HG02798 (cell line): ENCODE measurements around the gene KAT6B.
"Not testable (repeated sequence)": the region's sequence is repeated elsewhere in the genome, so short reads cannot be mapped to it uniquely, and the experiment has no call there.

Experiments
- ATAC-seq: cut with Tn5 transposase; IDR thresholded peaks from one replicate; pipeline ENCODE4 v1.9.1; 2021; ENCODE audit warnings: mild to moderate bottlenecking; ENCODE audit not compliant: unreplicated experiment, poor library complexity

Gene KAT6B

DNA sequence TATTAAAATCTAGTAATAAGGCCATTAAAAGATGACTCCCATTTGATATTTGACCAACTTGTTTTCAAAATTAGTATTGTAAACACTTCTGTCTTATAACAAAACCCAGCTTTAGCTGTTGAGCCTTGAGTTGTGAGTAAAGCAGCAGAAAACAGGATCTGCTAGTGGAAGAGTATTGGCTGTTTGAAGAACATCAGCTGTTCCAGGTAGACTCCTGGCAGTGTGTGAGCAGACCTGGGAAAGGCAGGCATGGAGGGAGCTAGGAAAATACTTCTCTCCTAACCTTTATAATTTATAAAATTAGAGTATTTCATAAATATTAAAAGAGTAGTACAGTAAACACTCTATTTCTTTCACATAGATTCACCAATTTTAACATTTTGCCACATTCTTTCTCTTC is 29.0 kb downstream of the KAT6B start:
- no peak for ATAC-seq

GRCh38 chr10:74856940-74857339 is 30.5 kb downstream of the KAT6B start:
- ATAC-seq, result no peak

GRCh38 chr10:74857586-74857985 is 31.2 kb downstream of the KAT6B start:
- no peak for ATAC-seq

GRCh38 chr10:74859546-74859945 is 33.1 kb downstream of the KAT6B start:
- ATAC-seq, result no peak

DNA sequence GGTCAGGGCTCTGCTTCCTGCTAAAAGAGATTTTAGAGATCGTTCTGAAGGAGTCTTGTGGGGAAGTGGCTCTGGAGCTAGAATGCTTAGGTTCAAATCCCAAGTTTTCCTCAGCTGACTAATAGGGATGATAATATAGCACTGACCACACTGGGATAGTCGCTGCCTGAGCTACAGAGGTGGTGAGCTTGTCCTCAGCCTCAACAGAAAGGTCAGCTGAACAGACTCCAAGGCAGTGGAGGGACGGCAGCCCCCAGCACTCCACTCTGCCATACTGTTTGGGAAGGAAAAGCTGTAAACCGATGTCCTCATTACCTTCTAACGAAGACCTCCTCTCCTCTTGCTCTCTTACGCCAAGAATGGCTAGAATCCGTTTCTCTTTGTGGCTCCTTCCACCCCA is 36.2 kb downstream of the KAT6B start:
- ATAC-seq, result no peak

- ATAC-seq, result no peak
Observed at GRCh38 chr10:74863551-74863950, 37.2 kb downstream of the KAT6B start.

- no peak for ATAC-seq
Observed at GRCh38 chr10:74867351-74867750, 41.0 kb downstream of the KAT6B start.

- no peak for ATAC-seq
Observed at GRCh38 chr10:74868392-74868977, 42.1 kb downstream of the KAT6B start.

DNA sequence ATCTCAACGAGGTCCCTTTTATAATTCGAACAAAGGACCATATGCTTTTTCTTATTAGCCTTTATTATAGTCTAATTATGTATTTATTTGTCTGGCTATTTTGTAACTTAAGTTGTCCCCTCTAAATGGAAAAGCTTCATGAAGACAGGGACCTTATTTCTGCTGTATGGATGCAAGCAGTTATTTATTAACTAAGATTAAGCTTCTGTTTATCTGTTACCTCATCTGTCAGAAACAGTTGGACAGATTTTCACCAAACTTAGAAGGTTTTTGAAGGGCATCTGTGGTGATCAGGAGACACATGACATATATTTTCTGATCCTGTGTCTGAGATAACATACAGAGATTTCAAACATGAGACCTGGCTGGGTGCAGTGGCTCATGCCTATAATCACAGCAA is 43.2 kb downstream of the KAT6B start:
- ATAC-seq, result no peak

DNA sequence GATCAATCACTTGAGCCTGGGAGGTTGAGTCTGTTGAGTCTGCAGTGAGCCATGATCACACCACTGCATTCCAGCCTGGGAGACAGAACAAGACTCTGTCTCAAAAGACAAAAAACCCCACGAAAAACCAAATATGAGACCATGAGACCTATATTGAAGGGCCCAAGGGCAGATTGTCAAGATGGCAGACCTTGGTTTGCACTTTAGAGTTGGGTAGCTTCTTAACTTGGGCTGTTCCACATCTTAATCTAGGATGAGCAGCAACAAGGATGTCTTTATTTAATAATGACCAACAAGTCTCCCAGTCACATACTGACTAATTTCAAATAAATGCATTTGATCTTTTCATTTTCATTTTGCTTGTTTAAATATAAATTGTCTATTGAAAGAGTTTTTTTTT is 43.8 kb downstream of the KAT6B start:
- ATAC-seq, result no peak

GRCh38 chr10:74871595-74872382 is 45.4 kb downstream of the KAT6B start:
- ATAC-seq, result peak; percentile 88

DNA sequence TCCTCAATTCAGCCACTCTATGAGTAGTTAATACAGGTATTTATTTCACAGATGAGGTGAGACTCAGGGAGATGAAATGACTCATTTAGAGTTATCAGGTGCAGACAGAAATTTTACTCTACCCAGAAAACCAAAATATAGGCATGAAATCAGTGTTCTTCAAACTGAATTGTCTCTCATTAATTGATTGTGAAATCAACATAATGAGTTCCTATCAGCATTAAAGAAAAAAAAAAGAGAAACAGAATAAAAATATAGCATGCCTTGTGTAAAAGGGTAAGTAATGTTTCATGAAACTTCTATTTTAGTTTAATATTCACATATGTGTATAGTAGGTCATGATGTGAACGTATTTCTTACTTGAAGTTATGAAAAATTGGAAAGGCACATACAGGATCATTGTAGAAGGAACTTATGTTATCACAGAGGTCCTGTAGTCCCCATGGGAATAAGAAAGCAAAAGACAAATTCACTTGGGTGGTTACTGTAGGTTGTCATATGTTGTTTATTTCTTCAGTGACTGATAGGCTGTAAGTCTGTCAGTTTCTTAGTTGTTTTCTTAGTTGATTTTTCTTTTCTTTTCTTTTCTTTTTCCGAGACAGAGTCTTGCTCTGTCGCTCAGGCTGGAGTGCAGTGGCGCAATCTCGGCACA is 47.5 kb downstream of the KAT6B start:
- no peak for ATAC-seq

GRCh38 chr10:74874649-74875048 is 48.2 kb downstream of the KAT6B start:
- ATAC-seq, result no peak

- no peak for ATAC-seq
Observed at GRCh38 chr10:74875068-74875467, 48.7 kb downstream of the KAT6B start.

DNA sequence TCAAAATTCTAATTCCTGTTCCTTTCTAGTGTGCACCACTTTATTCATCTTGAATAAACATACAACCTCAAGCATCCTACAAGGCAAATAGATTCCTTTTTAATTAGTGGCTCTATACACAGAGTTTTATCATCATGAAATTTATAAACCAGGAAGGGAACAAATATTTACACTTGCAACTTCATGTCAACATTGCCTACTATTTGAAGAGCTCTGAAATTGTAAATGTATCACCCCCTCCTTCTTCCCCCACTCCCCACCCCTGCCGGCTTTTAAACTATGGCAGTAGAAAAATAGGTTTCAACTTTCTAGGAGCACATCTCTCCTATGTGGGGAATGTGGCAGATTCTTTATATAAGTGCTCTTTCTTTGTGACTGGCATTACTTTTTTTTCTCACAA is 49.6 kb downstream of the KAT6B start:
- ATAC-seq, result no peak

DNA sequence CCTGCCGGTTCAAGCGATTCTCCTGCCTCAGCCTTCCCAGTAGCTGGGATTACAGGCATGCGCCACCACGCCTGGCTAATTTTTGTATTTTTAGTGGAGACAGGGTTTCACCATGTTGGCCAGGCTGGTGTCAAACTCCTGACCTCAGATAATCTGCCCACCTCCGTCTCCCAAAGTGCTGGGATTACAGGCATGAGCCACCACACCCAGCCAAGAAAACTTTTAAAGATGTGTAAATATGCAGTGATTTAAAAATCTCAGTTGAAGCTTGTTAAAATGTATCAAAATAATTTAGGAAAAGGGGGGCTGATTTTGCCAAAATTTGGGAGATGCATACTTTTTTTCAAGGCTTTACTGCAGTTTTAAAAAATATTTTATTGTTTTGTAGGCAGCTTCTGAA is 50.7 kb downstream of the KAT6B start:
- ATAC-seq, result not testable (repeated sequence)

GRCh38 chr10:74877898-74878297 is 51.5 kb downstream of the KAT6B start:
- no peak for ATAC-seq

DNA sequence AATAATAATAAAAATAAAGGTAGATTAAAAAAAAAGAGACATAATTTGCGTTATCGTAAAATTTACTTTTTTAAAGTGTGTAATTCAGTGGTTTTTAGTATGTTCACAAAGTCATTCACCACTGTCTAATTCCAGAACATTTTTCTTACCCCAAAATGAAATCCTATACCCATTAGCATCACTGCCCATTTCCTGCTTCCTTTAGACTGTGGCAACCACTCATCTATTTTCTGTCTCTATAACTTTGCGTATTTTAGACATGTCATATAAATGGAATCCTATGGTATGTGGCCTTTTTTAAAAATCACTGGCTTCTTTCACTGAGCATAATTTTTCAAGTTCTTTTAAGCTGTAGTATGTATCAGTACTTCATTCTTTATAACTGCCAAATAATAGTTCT is 53.6 kb downstream of the KAT6B start:
- no peak for ATAC-seq

GRCh38 chr10:74881253-74881884 is 55.0 kb downstream of the KAT6B start:
- no peak for ATAC-seq

GRCh38 chr10:74882427-74882826 is 56.0 kb downstream of the KAT6B start:
- no peak for ATAC-seq

GRCh38 chr10:74882831-74883230 is 56.4 kb downstream of the KAT6B start:
- no peak for ATAC-seq
